ENCODE results near the gene PDCD10. TPM values are rescaled to one million over a fixed set of nuclear protein-coding genes. Genes with fewer than 3 reads are reported as not detected.

The PDCD10 gene
- total RNA-seq, 1 experiment from 2014 or later = 88.6 TPM

Other genes with a start within 250 kb of the PDCD10 start
- not detected in 2 replicates for gene WDR49, start 81.0 kb downstream of the PDCD10 start, total RNA-seq (2014; rRNA removed; shearing (Covaris generic))
- 0.14 and 0.43 TPM in 2 replicates for gene SERPINI1, start 829 bp upstream of the PDCD10 start, total RNA-seq (2014; rRNA removed; shearing (Covaris generic))

Measured in G401 (cell line).